GM21717 (cell line): Measurements from ENCODE around the gene CTAGE8.
"Not testable (repeated sequence)": the region's sequence is repeated elsewhere in the genome, so short reads cannot be mapped to it uniquely, and the experiment has no call there.

Experiments used
- ATAC-seq: cut with Tn5 transposase; IDR thresholded peaks from one replicate; pipeline ENCODE4 v1.9.1; 2021; ENCODE audit warnings: mild to moderate bottlenecking, moderate library complexity; ENCODE audit not compliant: unreplicated experiment

The CTAGE8 gene

GRCh38 chr7:144269188-144269587, at the start of gene CTAGE8:
Gene CTAGE8 (minus strand): TSS chr7:144269288. CDS start chr7:144269250, 38 bp downstream.
- ATAC-seq: not testable (repeated sequence)

GRCh38 chr7:144317537-144317936, 48.4 kb upstream of the CTAGE8 start:
- ATAC-seq: not testable (repeated sequence)

GRCh38 chr7:144311872-144312469, 42.9 kb upstream of the CTAGE8 start, which contains the start of gene OR2A1:
Gene OR2A1 (plus strand): TSS chr7:144312419. CDS start chr7:144318125, 5,706 bp downstream.
- ATAC-seq: not testable (repeated sequence)

GRCh38 chr7:144311218-144311617, 42.1 kb upstream of the CTAGE8 start:
- ATAC-seq: not testable (repeated sequence)

- not testable (repeated sequence) for ATAC-seq
Measured at GRCh38 chr7:144309702-144310101, 40.6 kb upstream of the CTAGE8 start.

GRCh38 chr7:144305156-144305555, 36.1 kb upstream of the CTAGE8 start:
- not testable (repeated sequence) for ATAC-seq

- not testable (repeated sequence) for ATAC-seq
Measured at GRCh38 chr7:144303607-144304006, 34.5 kb upstream of the CTAGE8 start.

- not testable (repeated sequence) for ATAC-seq
Measured at GRCh38 chr7:144302578-144303303, 33.7 kb upstream of the CTAGE8 start.

GRCh38 chr7:144293794-144294499, 24.9 kb upstream of the CTAGE8 start:
- peak; percentile 84 for ATAC-seq

GRCh38 chr7:144292384-144293161, 23.5 kb upstream of the CTAGE8 start:
- ATAC-seq: not testable (repeated sequence)

- not testable (repeated sequence) for ATAC-seq
Measured at GRCh38 chr7:144291607-144292006, 22.5 kb upstream of the CTAGE8 start.

GRCh38 chr7:144287171-144287784, 18.2 kb upstream of the CTAGE8 start:
- not testable (repeated sequence) for ATAC-seq

GRCh38 chr7:144283716-144284115, 14.6 kb upstream of the CTAGE8 start:
- ATAC-seq: not testable (repeated sequence)

- not testable (repeated sequence) for ATAC-seq
Measured at GRCh38 chr7:144282490-144282889, 13.4 kb upstream of the CTAGE8 start.

- ATAC-seq: not testable (repeated sequence)
Measured at GRCh38 chr7:144281981-144282380, 12.9 kb upstream of the CTAGE8 start.

GRCh38 chr7:144280010-144280409, 10.9 kb upstream of the CTAGE8 start:
- not testable (repeated sequence) for ATAC-seq

- ATAC-seq: not testable (repeated sequence)
Measured at GRCh38 chr7:144275281-144275680, 6.2 kb upstream of the CTAGE8 start.

GRCh38 chr7:144264692-144265091, 4.4 kb downstream of the CTAGE8 start, which contains the start of gene OR2A7:
Gene OR2A7 (minus strand): TSS chr7:144264792. CDS start chr7:144259628, 5,164 bp downstream.
- ATAC-seq: not testable (repeated sequence)

- ATAC-seq: not testable (repeated sequence)
Measured at GRCh38 chr7:144262128-144262527, 7.0 kb downstream of the CTAGE8 start.

- ATAC-seq: not testable (repeated sequence)
Measured at GRCh38 chr7:144259067-144259466, 10.0 kb downstream of the CTAGE8 start.
